Heart left ventricle (tissue), 13 donors: ENCODE data around the gene NLE1.

Experiments used
- POLR2A ChIP-seq, 2 donors: fragments of 450-650 bp; IDR thresholded peaks; one replicate each; pipeline ENCODE4 v1.6.1; 2017; ENCODE audit warnings: antibody characterized with exemption in 2 of 2, mild to moderate bottlenecking in 2 of 2, moderate library complexity in 2 of 2
- TF ChIP-seq, protein P1 (sequence below), 12 donors: fragments of 200-600 bp; sonication (generic) in 4 of 12; IDR thresholded peaks; one replicate each; pipeline versions ENCODE4 v1.5.0 to v1.8.0; 2018 to 2022; ENCODE audit warnings: antibody characterized with exemption in 12 of 12, mild to moderate bottlenecking in 5 of 12
- donor health status: ischemic (EF 13 %, LVEDD 7.1; RV severe dilation, severe dysfunction).
- donor health status: DM: no; HTN: yes; CAD: no.
- donor health status: DM: no; HTN: no; CAD: no.
- donor health status: ischemic (EF 25% LVEDD 6.9; RV normal size, moderate dysfunction).
- donor health status: ischemic (EF 25% LVEDD 5.7; RV mildly dilated, moderate dysfunction).
- donor health status: ischemic (EF 35%, LVEDD 5.7; RV mildly dilated, moderate dysfunction).
- donor health status: nonischemic (EF 11% LVEDD 7.7; RV severe dilation, severe dysfunction).
- donor health status: DM: yes; HTN: yes; CAD: no.
- donor health status: PGD.
- donor health status: ischemic (EF 29% LVEDD 5.4; RV normal size, mild dysfunction).
- donor health status: nonischemic (EF 23%, LVEDD 6.1; RV moderate dilation, normal function).

DNA sequence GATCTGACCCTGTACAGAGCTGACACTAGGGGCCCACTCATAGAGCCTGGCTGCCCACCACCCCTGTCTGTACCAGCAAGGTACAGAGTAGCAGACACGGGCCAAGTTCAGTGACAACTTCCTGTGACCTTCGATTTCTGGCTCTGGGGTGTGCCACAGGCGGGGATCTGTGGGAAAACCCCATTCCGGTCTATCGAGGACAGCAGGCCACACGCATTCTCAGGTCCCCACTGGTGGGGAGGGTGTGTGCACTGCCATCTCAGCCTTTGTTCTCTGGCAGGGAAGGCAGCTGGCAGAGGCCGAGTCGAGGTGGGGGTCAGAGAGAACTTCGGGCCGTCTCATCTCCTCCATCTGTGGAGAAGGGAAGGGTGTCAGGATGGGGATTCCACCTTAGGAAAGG is 10.0 kb downstream of the NLE1 start:
- no peak for TF ChIP-seq POLR2A (IDR thresholded peaks at IDR 0.05)
- TF ChIP-seq, protein P1, sequence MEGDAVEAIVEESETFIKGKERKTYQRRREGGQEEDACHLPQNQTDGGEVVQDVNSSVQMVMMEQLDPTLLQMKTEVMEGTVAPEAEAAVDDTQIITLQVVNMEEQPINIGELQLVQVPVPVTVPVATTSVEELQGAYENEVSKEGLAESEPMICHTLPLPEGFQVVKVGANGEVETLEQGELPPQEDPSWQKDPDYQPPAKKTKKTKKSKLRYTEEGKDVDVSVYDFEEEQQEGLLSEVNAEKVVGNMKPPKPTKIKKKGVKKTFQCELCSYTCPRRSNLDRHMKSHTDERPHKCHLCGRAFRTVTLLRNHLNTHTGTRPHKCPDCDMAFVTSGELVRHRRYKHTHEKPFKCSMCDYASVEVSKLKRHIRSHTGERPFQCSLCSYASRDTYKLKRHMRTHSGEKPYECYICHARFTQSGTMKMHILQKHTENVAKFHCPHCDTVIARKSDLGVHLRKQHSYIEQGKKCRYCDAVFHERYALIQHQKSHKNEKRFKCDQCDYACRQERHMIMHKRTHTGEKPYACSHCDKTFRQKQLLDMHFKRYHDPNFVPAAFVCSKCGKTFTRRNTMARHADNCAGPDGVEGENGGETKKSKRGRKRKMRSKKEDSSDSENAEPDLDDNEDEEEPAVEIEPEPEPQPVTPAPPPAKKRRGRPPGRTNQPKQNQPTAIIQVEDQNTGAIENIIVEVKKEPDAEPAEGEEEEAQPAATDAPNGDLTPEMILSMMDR (IDR thresholded peaks at IDR 0.05) = no peak
